A673 (cell line): ENCODE results near the gene HPCAL1. TPM values are rescaled to one million over a fixed set of nuclear protein-coding genes. Genes with fewer than 3 reads are reported as not detected.

Experiments
- BruUV-seq: library from RNA; stranded (reverse); fragments of 400-500 nt; replicated peaks from 2 replicates; lab custom pipeline; 2021; lab: Mats Ljungman, UMichigan
- CTCF ChIA-PET: fragments of 300-600 bp; sonication (Branson Sonifier 250); formaldehyde crosslinking; loops from one replicate; lab custom pipeline; 2022; ENCODE audit warnings: antibody characterized with exemption; lab: Charles Lee
- POLR2A ChIA-PET: fragments of 300-600 bp; sonication (Branson Sonifier 250); formaldehyde crosslinking; loops from one replicate; lab custom pipeline; 2022; ENCODE audit warnings: antibody characterized with exemption; ENCODE audit not compliant: low non-redundant PET; lab: Charles Lee
- DNase-seq: peaks from one replicate; pipeline ENCODE4 v3.0.0-alpha.2; 2015; ENCODE audit warnings: low spot score
- H3K27ac ChIP-seq: fragments of 200-600 bp; sonication (generic); 2 replicates; pipeline ENCODE4 v1.5.1; 2016; ENCODE audit warnings: mixed run types, low read depth, mild to moderate bottlenecking, mixed read lengths, antibody characterized with exemption, low read length; ENCODE audit not compliant: poor library complexity, severe bottlenecking
- H3K27me3 ChIP-seq: fragments of 200-600 bp; sonication (generic); replicated peaks from 2 replicates; pipeline ENCODE4 v1.6.1; 2017; ENCODE audit warnings: mixed run types, low read depth, mild to moderate bottlenecking, mixed read lengths, antibody characterized with exemption, low read length; ENCODE audit not compliant: insufficient read depth, poor library complexity
- H3K36me3 ChIP-seq: fragments of 200-600 bp; sonication (generic); 2 replicates; pipeline ENCODE4 v1.6.1; 2016; ENCODE audit warnings: mixed run types, mild to moderate bottlenecking, mixed read lengths, antibody characterized with exemption, low read length; ENCODE audit not compliant: insufficient read depth, poor library complexity, severe bottlenecking
- H3K4me1 ChIP-seq: fragments of 200-600 bp; sonication (generic); 2 replicates; pipeline ENCODE4 v1.6.1; 2017; ENCODE audit warnings: mixed run types, mild to moderate bottlenecking, mixed read lengths, antibody characterized with exemption, low read length; ENCODE audit not compliant: insufficient read depth, poor library complexity, severe bottlenecking
- H3K4me3 ChIP-seq: fragments of 200-600 bp; sonication (generic); 2 replicates; pipeline ENCODE4 v1.5.1; 2016; ENCODE audit warnings: low read depth, mixed run types, mild to moderate bottlenecking, mixed read lengths, low read length; ENCODE audit not compliant: poor library complexity, severe bottlenecking
- H3K9me3 ChIP-seq: fragments of 200-600 bp; sonication (generic); 2 replicates; pipeline ENCODE4 v1.6.1; 2016; ENCODE audit warnings: mixed run types, low read depth, mild to moderate bottlenecking, mixed read lengths, antibody characterized with exemption, low read length; ENCODE audit not compliant: poor library complexity, severe bottlenecking
- CTCF ChIP-seq: fragments of 300-800, 200-600 bp; sonication (generic); conservative IDR thresholded peaks from 2 replicates; pipeline ENCODE4 v1.5.1; 2017; ENCODE audit warnings: low read depth, mild to moderate bottlenecking, antibody characterized with exemption, low read length, moderate library complexity, mixed read lengths
- EZH2 ChIP-seq: fragments of 200-600 bp; sonication (generic); IDR thresholded peaks from 2 replicates; pipeline ENCODE4 v1.6.1; 2017; ENCODE audit warnings: borderline replicate concordance, low read depth, mild to moderate bottlenecking, mixed read lengths, antibody characterized with exemption, low read length; ENCODE audit not compliant: poor library complexity, severe bottlenecking
- intact Hi-C: fragments of 100-400 bp; cut with micrococcal nuclease; formaldehyde crosslinking; loops from one replicate; pipeline ENCODE4 v1.10.0; 2022; ENCODE audit not compliant: unreplicated experiment
- total RNA-seq: library from RNA; stranded (reverse); gene quantifications from 2 replicates; pipeline ENCODE4 v1.2.3, GENCODE V29; 2021

The HPCAL1 gene
- total RNA-seq, 1 experiment from 2014 or later = 9.7 TPM

DNA sequence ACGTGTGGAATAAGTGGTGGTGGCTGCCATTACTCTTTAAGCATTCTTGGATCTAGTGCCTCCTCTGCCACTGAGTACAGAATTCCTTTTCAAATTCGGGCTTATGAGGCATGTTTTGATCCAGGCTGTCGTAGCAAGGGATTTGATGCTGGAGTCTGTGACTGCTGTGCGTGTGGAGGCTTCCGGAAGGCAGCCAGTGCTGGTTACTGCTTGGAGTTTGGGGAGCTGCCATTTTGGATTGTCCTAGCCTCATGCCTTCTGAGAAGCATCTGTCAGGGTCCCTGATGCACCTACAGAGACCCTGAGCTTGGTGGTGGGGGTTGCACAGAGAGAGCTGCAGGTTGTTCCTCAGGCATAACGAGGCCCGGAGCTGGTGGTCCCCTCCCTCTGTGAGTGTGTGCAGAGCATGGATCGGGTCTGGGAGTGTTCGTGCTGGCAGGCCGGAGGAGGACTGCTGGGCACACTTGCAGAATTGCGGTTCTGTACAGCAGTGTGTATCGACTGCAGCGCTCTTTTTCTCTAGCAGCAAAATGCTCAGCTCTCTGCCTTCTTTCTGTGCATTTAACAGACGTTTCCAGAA lies 7.7 kb downstream of the HPCAL1 start:
- no peaks in the 10 kb centered on the region for H3K4me1 ChIP-seq
- no peak for DNase-seq
- no peaks in the 10 kb centered on the region for H3K27me3 ChIP-seq
- no peak overlapping the region for H3K4me3 ChIP-seq
- no peak overlapping the region for H3K27ac ChIP-seq
- no peaks in the 10 kb centered on the region for H3K36me3 ChIP-seq
- POLR2A ChIA-PET = no interaction called here
- H3K9me3 ChIP-seq = no peaks in the 10 kb centered on the region
- intact Hi-C loops = no loop called here
- BruUV-seq = no TSS peak
- CTCF ChIA-PET = no interaction called here
- TF ChIP-seq CTCF (no peak), EZH2 (no peak)

- H3K27ac ChIP-seq = no peak overlapping the region
- ChIA-PET POLR2A (no interaction called here), CTCF (no interaction called here)
- DNase-seq = no peak
- H3K27me3 ChIP-seq = no peaks in the 10 kb centered on the region
- no peak overlapping the region for H3K4me3 ChIP-seq
- TF ChIP-seq CTCF (no peak), EZH2 (no peak)
- no peaks in the 10 kb centered on the region for H3K36me3 ChIP-seq
- intact Hi-C loops = no loop called here
- no peaks in the 10 kb centered on the region for H3K4me1 ChIP-seq
- H3K9me3 ChIP-seq = no peaks in the 10 kb centered on the region
- BruUV-seq = no TSS peak
Measured at GRCh38 chr2:10311736-10312135, 9.0 kb downstream of the HPCAL1 start.

GRCh38 chr2:10312437-10312957 lies 9.8 kb downstream of the HPCAL1 start:
- ChIA-PET CTCF (no interaction called here), POLR2A (no interaction called here)
- intact Hi-C loops = no loop called here
- Histone ChIP-seq H3K27ac (no peak overlapping the region), H3K9me3 (no peaks in the 10 kb centered on the region), H3K36me3 (no peaks in the 10 kb centered on the region), H3K27me3 (no peaks in the 10 kb centered on the region), H3K4me3 (no peak overlapping the region), H3K4me1 (no peaks in the 10 kb centered on the region)
- no TSS peak for BruUV-seq
- no peak for DNase-seq
- no peak for TF ChIP-seq EZH2
- no peak for TF ChIP-seq CTCF
